ENCODE results near the gene TRAPPC2.

TRAPPC2 gene

DNA sequence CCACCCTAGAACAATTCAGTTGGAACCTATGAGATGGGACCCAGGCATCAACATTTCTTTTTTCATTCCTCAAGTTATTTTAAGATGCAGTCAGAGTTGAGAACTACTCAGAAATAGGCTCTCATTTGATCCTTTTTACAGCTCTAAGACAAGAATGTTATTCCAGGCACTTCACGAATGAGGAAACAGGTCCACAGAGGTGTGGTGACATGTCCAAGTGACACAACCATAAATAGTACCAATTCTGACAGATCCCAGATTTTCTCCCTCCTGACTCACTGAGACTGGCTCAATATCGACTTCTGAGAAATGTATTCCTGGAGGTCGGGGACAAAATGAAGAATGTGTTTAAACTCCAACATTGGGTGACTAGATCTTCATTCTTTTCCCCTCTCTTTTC lies 70.4 kb downstream of the TRAPPC2 start:
- DNase-seq: no peak

DNA sequence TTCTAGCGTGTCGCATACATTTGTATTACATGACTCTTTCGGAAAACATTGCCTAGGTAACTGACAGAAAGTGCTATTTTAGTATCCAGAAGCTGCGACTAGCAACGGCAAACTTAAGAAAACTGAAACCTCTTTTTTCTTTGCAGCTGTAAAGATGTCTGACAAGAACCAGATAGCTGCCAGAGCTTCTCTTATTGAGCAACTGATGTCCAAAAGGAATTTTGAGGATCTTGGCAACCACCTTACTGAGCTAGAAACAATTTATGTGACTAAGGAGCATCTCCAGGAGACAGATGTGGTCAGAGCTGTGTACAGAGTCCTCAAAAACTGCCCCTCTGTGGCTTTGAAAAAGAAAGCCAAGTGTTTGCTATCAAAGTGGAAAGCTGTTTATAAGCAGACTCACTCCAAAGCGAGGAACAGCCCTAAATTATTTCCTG lies 72.0 kb downstream of the TRAPPC2 start:
- DNase-seq: peak; percentile 59
